HL-60 (cell line): ENCODE measurements around the gene EVPL.

ENCODE experiments used
- DNase-seq, 2 experiments: peaks; one replicate each; pipeline ENCODE4 v3.0.0-alpha.2; 2010 to 2020; ENCODE audit warnings: low read depth in 1 of 2, low spot score in 1 of 2
- H3K27ac ChIP-seq: fragments of 250-450 bp; sonication (Bioruptor Pico); replicated peaks from 2 replicates; pipeline ENCODE4 v1.5.1; 2020; ENCODE audit warnings: mild to moderate bottlenecking, moderate library complexity
- H3K27me3 ChIP-seq: fragments of 250-450 bp; sonication (Bioruptor Pico); 2 replicates; pipeline ENCODE4 v1.5.1; 2021; ENCODE audit warnings: mild to moderate bottlenecking, moderate library complexity; ENCODE audit not compliant: insufficient read depth, poor library complexity, severe bottlenecking
- H3K4me3 ChIP-seq: replicated peaks from 2 replicates; pipeline ENCODE4 v1.5.1; 2011; ENCODE audit warnings: mild to moderate bottlenecking, control low read depth, low read length; ENCODE audit not compliant: insufficient read depth
- CTCF ChIP-seq: IDR thresholded peaks from one replicate; pipeline ENCODE4 v1.5.1; 2011; ENCODE audit warnings: low read length, control low read depth, inconsistent platforms; ENCODE audit not compliant: insufficient read depth
- GABPA ChIP-seq: IDR thresholded peaks from 2 replicates; pipeline ENCODE4 v1.6.1; 2012; ENCODE audit warnings: low read depth
- POLR2AphosphoS5 ChIP-seq: IDR thresholded peaks from 2 replicates; pipeline ENCODE4 v1.6.1; 2012; ENCODE audit warnings: low read depth
- REST ChIP-seq: IDR thresholded peaks from 2 replicates; pipeline ENCODE4 v1.6.1; 2012; ENCODE audit warnings: low read depth; ENCODE audit not compliant: insufficient replicate concordance
- SPI1 ChIP-seq: IDR thresholded peaks from 2 replicates; pipeline ENCODE4 v1.6.1; 2012; ENCODE audit warnings: low read depth, mild to moderate bottlenecking, borderline replicate concordance

Gene EVPL

GRCh38 chr17:76053246-76054111 lies 26.4 kb upstream of the EVPL start:
- TF ChIP-seq SPI1 = no peak
- TF ChIP-seq GABPA = no peak
- no peak for TF ChIP-seq POLR2AphosphoS5
- TF ChIP-seq CTCF = no peak
- TF ChIP-seq REST = no peak
- no peak for DNase-seq
- no peak overlapping the region for H3K27ac ChIP-seq
- no peak overlapping the region for H3K4me3 ChIP-seq
- H3K27me3 ChIP-seq = no peaks in the 10 kb centered on the region

GRCh38 chr17:76051561-76051960 lies 24.5 kb upstream of the EVPL start:
- Histone ChIP-seq H3K27ac (no peak overlapping the region), H3K27me3 (no peaks in the 10 kb centered on the region), H3K4me3 (no peak overlapping the region)
- DNase-seq = no peak
- TF ChIP-seq REST = no peak
- TF ChIP-seq SPI1 = no peak
- TF ChIP-seq CTCF = no peak
- no peak for TF ChIP-seq GABPA
- TF ChIP-seq POLR2AphosphoS5 = no peak

- no peak for DNase-seq
- TF ChIP-seq GABPA (no peak), SPI1 (no peak), POLR2AphosphoS5 (no peak), CTCF (no peak), REST (no peak)
- Histone ChIP-seq H3K27ac (no peak overlapping the region), H3K27me3 (no peaks in the 10 kb centered on the region), H3K4me3 (no peak overlapping the region)
Observed at GRCh38 chr17:76050538-76051467, 23.7 kb upstream of the EVPL start.
